ENCODE data around the gene PDE1A.

DNA sequence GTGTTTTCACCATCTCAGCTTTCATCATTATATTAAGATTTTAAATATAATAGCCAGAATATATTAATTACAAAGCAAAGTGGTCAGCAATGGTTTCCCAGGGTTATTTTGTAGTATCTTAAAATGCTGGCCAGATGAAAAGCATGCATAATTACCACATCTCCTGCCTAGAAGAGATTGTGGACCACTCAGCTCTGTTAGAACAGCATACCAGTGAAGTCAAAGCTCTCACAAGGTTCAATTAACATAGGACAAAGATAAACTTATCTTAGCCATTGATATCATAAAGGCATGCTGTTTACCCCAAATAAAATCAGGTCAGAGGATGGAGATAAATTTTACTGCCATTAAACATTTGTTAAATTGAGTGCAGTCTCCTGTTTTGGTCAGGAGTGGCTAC, 19.3 kb upstream of the PDE1A start:
- TF ChIP-seq EZH2 (conservative IDR thresholded peaks at IDR 0.05; ENCODE audit: low read depth, low read length) (no peak), RELA (CRISPR knock-in tag; IDR thresholded peaks at IDR 0.05) (no peak), HOXD1 (CRISPR knock-in tag; IDR thresholded peaks at IDR 0.05) (no peak), REXO4 (CRISPR knock-in tag; IDR thresholded peaks at IDR 0.05; ENCODE audit: borderline replicate concordance) (no peak), CTCF (CRISPR knock-in tag; IDR thresholded peaks at IDR 0.05) (no peak), ZFP36 (IDR thresholded peaks at IDR 0.05; ENCODE audit: borderline replicate concordance, low read depth, low read length, partially characterized antibody) (no peak), POLR2AphosphoS5 (IDR thresholded peaks at IDR 0.05; ENCODE audit: low read depth, low read length) (no peak), NFIC (IDR thresholded peaks at IDR 0.05; ENCODE audit: low read length) (no peak), SKI (IDR thresholded peaks at IDR 0.05; ENCODE audit: partially characterized antibody) (no peak), DMTF1 (CRISPR knock-in tag; IDR thresholded peaks at IDR 0.05) (no peak), SP1 (IDR thresholded peaks at IDR 0.05) (no peak), SP1 (CRISPR knock-in tag; IDR thresholded peaks at IDR 0.05) (no peak), ESRRA (CRISPR knock-in tag; IDR thresholded peaks at IDR 0.05; ENCODE audit: low read depth) (no peak), ZNF773 (CRISPR knock-in tag; IDR thresholded peaks at IDR 0.05; ENCODE audit: borderline replicate concordance) (no peak)
- TF ChIP-seq, protein P1, sequence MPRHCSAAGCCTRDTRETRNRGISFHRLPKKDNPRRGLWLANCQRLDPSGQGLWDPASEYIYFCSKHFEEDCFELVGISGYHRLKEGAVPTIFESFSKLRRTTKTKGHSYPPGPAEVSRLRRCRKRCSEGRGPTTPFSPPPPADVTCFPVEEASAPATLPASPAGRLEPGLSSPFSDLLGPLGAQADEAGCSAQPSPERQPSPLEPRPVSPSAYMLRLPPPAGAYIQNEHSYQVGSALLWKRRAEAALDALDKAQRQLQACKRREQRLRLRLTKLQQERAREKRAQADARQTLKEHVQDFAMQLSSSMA (CRISPR knock-in tag; IDR thresholded peaks at IDR 0.05), result no peak

Data from HepG2 (cell line).